Fibroblast of villous mesenchyme (primary cell): ENCODE measurements around the gene LCP2. TPM values are rescaled to one million over a fixed set of nuclear protein-coding genes. Genes with fewer than 3 reads are reported as not detected.

Experiments
- DNase-seq: peaks from one replicate; pipeline ENCODE4 v3.0.0-alpha.2; 2010; ENCODE audit warnings: low read depth
- H3K4me3 ChIP-seq: 2 replicates; pipeline ENCODE4 v1.5.1; 2011; ENCODE audit warnings: low read depth, mild to moderate bottlenecking, low read length
- total RNA-seq: library from RNA; depleted of rRNA; stranded (reverse); fragments of >200 nt; gene quantifications from 2 replicates; pipeline ENCODE4 v1.2.3, GENCODE V29; 2012
- TF ChIP-seq, protein P1 (sequence below): IDR thresholded peaks from 2 replicates; pipeline ENCODE4 v1.5.1; 2012; ENCODE audit warnings: low read depth, mild to moderate bottlenecking, low read length; ENCODE audit not compliant: insufficient read depth

The LCP2 gene
- total RNA-seq, 1 donor: not detected

- TF ChIP-seq, protein P1, sequence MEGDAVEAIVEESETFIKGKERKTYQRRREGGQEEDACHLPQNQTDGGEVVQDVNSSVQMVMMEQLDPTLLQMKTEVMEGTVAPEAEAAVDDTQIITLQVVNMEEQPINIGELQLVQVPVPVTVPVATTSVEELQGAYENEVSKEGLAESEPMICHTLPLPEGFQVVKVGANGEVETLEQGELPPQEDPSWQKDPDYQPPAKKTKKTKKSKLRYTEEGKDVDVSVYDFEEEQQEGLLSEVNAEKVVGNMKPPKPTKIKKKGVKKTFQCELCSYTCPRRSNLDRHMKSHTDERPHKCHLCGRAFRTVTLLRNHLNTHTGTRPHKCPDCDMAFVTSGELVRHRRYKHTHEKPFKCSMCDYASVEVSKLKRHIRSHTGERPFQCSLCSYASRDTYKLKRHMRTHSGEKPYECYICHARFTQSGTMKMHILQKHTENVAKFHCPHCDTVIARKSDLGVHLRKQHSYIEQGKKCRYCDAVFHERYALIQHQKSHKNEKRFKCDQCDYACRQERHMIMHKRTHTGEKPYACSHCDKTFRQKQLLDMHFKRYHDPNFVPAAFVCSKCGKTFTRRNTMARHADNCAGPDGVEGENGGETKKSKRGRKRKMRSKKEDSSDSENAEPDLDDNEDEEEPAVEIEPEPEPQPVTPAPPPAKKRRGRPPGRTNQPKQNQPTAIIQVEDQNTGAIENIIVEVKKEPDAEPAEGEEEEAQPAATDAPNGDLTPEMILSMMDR: no peak
- no peak for DNase-seq
Observed at GRCh38 chr5:170300361-170301013, 2.9 kb upstream of the LCP2 start.

DNA sequence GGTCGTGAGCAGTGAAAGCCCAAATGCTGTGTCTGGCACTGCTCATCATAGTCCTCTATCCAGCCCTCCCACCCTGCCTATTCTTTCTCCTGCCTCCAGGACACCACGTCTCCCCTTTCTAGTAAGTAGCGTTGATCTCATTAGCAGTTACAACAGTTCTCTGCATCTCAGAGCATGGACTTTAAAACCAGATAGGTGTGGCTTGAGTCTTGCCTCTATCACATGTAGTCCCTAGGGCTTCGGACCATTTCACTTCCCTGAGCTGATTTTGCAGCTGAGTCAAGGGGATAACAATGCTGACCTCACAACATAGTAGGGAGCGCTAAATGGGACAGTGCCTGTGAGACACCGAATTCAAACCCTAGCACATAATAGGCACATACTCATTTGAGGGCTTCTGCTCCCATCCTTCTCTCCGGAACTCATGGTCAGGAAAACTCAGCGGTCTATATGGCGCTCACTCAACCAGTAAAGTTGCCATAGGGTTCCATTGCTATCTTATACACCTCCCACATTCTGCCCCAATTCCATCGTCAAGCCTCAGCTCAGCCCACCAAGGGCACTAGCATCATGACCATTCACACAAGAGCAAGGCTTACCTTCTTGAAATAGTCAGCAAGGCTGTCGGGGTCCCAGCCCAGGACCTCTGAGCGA lies 515 bp downstream of the LCP2 start:
- no peak overlapping the region for H3K4me3 ChIP-seq
- no peak for DNase-seq
- TF ChIP-seq, protein P1: no peak

More at GRCh38 chr5:170300361-170301013, 2.9 kb upstream of the LCP2 start:
- no peak overlapping the region for H3K4me3 ChIP-seq

GRCh38 chr5:170296036-170296934 lies 1.3 kb downstream of the LCP2 start:
- no peak overlapping the region for H3K4me3 ChIP-seq
- TF ChIP-seq, protein P1: no peak
- no peak for DNase-seq

GRCh38 chr5:170294556-170294955 lies 3.0 kb downstream of the LCP2 start:
- TF ChIP-seq, protein P1: no peak
- H3K4me3 ChIP-seq: no peak overlapping the region
- DNase-seq: no peak

DNA sequence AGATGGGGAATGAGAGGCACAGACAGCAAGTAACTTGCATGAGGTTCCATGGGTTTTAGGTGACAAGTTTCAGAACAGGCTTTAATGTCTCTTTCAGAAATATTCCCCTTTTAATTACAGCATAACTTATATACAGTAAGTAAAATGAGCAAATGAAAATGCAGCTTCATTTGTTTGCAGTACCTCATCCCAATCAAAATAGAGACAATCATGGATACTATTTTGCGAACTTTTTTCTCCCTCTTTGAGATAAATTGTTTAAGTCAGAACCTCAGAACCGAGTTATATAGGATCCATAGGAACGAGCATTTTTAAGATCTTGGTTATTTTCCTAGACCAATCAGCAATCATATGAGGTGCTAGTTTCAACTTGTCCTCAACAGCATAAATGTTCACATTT lies 3.5 kb downstream of the LCP2 start:
- DNase-seq: no peak
- TF ChIP-seq, protein P1: no peak
- no peak overlapping the region for H3K4me3 ChIP-seq

GRCh38 chr5:170293273-170293672 lies 4.3 kb downstream of the LCP2 start:
- TF ChIP-seq, protein P1: no peak
- no peak overlapping the region for H3K4me3 ChIP-seq
- DNase-seq: no peak
